Choroid plexus epithelial cell (primary cell): ENCODE results near the gene MIB2.

Experiments
- DNase-seq: peaks from one replicate; pipeline ENCODE4 v3.0.0-alpha.2; 2010; ENCODE audit warnings: low read depth
- H3K4me3 ChIP-seq: 2 replicates; pipeline ENCODE4 v1.5.1; 2011; ENCODE audit warnings: low read depth, mild to moderate bottlenecking, control low read depth, low read length, moderate library complexity
- CTCF ChIP-seq: conservative IDR thresholded peaks from 2 replicates; pipeline ENCODE4 v1.5.1; 2011; ENCODE audit warnings: low read depth, mild to moderate bottlenecking, control low read depth, inconsistent platforms, low read length, moderate library complexity

MIB2 gene

DNA sequence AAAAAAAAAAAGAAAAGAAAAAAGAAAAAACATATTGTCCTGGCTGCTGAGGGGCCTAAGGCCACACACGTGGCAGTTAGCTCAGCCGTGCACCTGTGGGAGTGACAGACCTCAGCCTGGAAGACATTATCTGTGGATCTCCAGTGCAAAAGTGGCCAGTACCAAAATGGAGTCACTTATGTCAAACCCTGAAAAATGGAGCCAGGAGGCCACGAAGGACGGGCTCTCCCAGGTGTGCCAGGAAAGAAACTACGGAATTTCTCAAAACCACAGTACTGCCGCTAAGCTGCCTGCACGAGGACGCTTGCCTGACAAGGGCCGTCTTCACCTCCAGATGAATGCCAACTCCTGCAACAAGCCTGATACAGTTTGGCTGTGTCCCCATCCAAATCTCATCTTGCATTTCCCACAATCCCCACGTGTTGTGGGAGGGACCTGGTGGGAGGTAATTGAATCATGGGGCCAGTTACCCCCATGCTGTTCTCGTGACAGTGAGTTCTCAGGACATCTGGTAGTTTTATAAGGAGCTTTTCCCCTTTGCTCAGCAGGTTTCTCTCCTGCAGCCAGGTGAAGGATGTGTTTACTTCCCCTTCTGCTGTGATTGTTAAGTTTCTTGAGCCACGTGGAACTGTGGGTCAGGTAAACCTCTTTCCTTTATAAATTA, 5.3 kb upstream of the MIB2 start:
- no peak overlapping the region for H3K4me3 ChIP-seq
- no peak for DNase-seq
- TF ChIP-seq CTCF, result no peak

- no peak for TF ChIP-seq CTCF
- DNase-seq, result no peak
- no peak overlapping the region for H3K4me3 ChIP-seq
Measured at GRCh38 chr1:1610796-1611195, 4.5 kb upstream of the MIB2 start.

- no peak for TF ChIP-seq CTCF
- DNase-seq, result no peak
- H3K4me3 ChIP-seq, result no peak overlapping the region
Measured at GRCh38 chr1:1612104-1612400, 3.2 kb upstream of the MIB2 start.

- TF ChIP-seq CTCF, result no peak
- peak overlapping the region; percentile 99 for H3K4me3 ChIP-seq
- no peak for DNase-seq
Measured at GRCh38 chr1:1613509-1614082, 1.7 kb upstream of the MIB2 start.

- TF ChIP-seq CTCF, result no peak
- peak overlapping the region; percentile 99 for H3K4me3 ChIP-seq
- peak; percentile 95 for DNase-seq
Measured at GRCh38 chr1:1614204-1614953, 921 bp upstream of the MIB2 start.

DNA sequence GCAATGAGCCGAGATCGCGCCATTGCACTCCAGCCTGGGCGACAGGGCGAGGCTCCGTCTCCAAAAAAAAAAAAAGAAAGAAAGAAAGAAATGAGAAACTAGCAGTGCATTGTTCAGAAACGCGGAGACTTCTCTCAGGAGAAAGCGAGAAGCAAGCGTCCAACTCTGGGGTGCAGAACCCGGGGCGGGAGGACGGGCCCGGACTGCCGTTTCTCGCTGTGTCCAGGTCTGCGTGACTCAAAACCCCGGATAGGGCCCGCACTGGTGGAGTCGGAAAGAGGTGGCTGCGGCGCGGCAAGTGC, 395 bp upstream of the MIB2 start:
- no peak for TF ChIP-seq CTCF
- no peak for DNase-seq
- peak overlapping the region; percentile 99 for H3K4me3 ChIP-seq

GRCh38 chr1:1616045-1616790, 918 bp downstream of the MIB2 start:
- no peak for TF ChIP-seq CTCF
- no peak for DNase-seq
- H3K4me3 ChIP-seq, result peak overlapping the region; percentile 99
